Cardiac septum (tissue), 1 donor: ENCODE data around the gene PPP1R9B. TPM values are rescaled to one million over a fixed set of nuclear protein-coding genes. Genes with fewer than 3 reads are reported as not detected.

ENCODE experiments used
- DNase-seq: peaks from one replicate; pipeline ENCODE4 v3.0.0-alpha.2; 2020; ENCODE audit warnings: low spot score
- intact Hi-C: fragments of 100-400 bp; cut with DNase I; formaldehyde crosslinking; loops from one replicate; pipeline ENCODE4 v1.14.0; 2022
- total RNA-seq: library from RNA; stranded (reverse); fragmentation: NEBNext Ultra II Directional; extraction: Animal tissue kit (Norgen Biotek cat#: 25700); gene quantifications from one replicate; pipeline ENCODE4 v1.2.1, GENCODE V29; 2021
- donor health status: DM: no; HTN: no; CAD: no.

The PPP1R9B gene
- total RNA-seq, 1 donor from 2014 or later: 46.1 TPM

DNA sequence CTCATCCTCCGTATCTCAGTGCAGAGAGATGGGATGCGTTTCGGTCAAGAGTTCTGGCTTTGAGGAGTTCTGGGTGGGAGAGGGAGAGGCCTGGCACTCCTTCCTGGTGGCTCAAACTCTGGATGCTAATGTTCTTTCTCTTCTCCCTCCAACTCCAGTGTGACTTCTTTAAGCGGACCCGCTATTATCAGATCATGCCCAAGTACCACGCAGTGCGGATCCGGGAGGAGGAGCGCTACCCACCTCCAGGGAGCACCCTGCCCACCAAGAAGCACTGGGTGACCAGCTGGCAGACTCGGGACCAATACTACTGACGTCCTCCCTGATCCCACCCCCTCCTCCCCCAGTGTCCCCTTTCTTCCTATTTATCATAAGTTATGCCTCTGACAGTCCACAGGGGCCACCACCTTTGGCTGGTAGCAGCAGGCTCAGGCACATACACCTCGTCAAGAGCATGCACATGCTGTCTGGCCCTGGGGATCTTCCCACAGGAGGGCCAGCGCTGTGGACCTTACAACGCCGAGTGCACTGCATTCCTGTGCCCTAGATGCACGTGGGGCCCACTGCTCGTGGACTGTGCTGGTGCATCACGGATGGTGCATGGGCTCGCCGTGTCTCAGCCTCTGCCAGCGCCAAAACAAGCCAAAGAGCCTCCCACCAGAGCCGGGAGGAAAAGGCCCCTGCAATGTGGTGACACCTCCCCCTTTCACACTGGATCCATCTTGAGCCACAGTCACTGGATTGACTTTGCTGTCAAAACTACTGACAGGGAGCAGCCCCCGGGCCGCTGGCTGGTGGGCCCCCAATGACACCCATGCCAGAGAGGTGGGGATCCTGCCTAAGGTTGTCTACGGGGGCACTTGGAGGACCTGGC, 61.3 kb downstream of the PPP1R9B start:
- DNase-seq: no peak
- intact Hi-C loops: no loop called here

GRCh38 chr17:50087912-50088405, 62.5 kb downstream of the PPP1R9B start:
- DNase-seq: no peak
- intact Hi-C loops: loop anchor here (1.0 kb wide), 1 partner anchor 62 kb away; no protein-coding TSS in a partner anchor

DNA sequence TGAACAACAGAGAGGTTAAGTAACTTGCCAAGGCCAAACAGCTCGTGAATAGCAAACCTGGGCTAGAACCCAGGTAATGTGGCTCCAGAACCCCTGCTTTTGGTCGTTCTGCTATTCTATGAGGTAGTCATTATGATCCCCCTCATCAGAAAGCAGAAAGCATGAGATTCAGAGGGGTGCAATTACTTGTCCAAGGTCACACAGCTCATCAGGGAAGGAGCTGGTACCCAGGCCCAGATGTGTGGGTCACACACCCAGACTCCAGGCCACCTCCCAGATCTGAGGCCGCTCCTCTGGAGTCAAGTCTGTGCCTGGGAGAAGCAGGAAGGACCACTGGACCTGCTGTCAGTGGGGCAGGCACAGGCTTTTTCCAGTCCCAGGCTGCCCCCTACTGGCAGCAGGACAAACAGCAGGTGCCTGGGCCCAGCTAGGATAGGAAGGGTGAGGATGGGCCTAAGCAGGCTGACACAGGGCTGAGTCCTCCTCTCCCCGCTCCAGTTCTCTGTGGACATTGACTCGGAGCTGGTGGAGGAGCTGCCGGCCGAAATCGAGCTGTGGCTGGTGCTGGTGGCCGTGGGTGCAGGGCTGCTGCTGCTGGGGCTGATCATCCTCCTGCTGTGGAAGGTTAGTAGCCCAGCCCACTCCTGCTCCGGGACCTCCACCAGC, 63.1 kb downstream of the PPP1R9B start:
- intact Hi-C loops: loop anchor here (1.0 kb wide), 1 partner anchor 61 kb away; no protein-coding TSS in a partner anchor
- no peak for DNase-seq

Other genes starting within 250 kb of the PPP1R9B start
- gene DLX4, start 181.5 kb downstream of the PPP1R9B start, total RNA-seq: 0.16 TPM
- not detected for gene DLX3, start 155.5 kb downstream of the PPP1R9B start, total RNA-seq
- 57.8 TPM for gene ITGA3, start 94.6 kb downstream of the PPP1R9B start, total RNA-seq
- gene PDK2, start 55.3 kb downstream of the PPP1R9B start, total RNA-seq: 131 TPM
- 4.4 TPM for gene SAMD14, start 20.5 kb downstream of the PPP1R9B start, total RNA-seq
- gene SGCA, start 15.3 kb upstream of the PPP1R9B start, total RNA-seq: 159 TPM
- 142 TPM for gene COL1A1, start 51.0 kb upstream of the PPP1R9B start, total RNA-seq
- not detected for gene TMEM92, start 123.8 kb upstream of the PPP1R9B start, total RNA-seq
- 10.8 TPM for gene XYLT2, start 195.4 kb upstream of the PPP1R9B start, total RNA-seq
- 61.4 TPM for gene MRPL27, start 222.5 kb upstream of the PPP1R9B start, total RNA-seq
- gene EME1, start 222.6 kb upstream of the PPP1R9B start, total RNA-seq: 0.35 TPM
- 32.9 TPM for gene LRRC59, start 246.8 kb upstream of the PPP1R9B start, total RNA-seq